ENCODE data around the gene OR51D1. TPM values are rescaled to one million over a fixed set of nuclear protein-coding genes. Genes with fewer than 3 reads are reported as not detected.
A peak's percentile ranks its signal among the peaks of the same experiment; 100 is the strongest.

The OR51D1 gene
- total RNA-seq (2021), result not detected in 2 replicates
- long read RNA-seq, result 0 reads

- Histone ChIP-seq H3K14ac (ENCODE audit: insufficient read depth, low read length) (0 out of 2 replicates have a peak within 1 kb of the TSS, but pooled peaks have one; percentile 37), H3K4me1 (ENCODE audit: insufficient read depth, low read length) (no peaks in the 10 kb centered on the region), H3K79me1 (ENCODE audit: insufficient read depth, low read depth, low read length, poor library complexity, severe bottlenecking) (no peaks in the 10 kb centered on the region), H3K56ac (ENCODE audit: insufficient read length, low read depth, low read length) (peak within 1 kb of the TSS; percentile 40), H3K18ac (ENCODE audit: insufficient read length, low read depth, low read length) (no peak within 1 kb of the TSS), H2BK20ac (ENCODE audit: low read depth, low read length, poor library complexity, severe bottlenecking) (no peak within 1 kb of the TSS), H3K23ac (ENCODE audit: insufficient read length, low read depth, low read length) (no peak within 1 kb of the TSS), H2BK120ac (ENCODE audit: low read depth, low read length, poor library complexity, severe bottlenecking) (no peak within 1 kb of the TSS), H2AFZ (ENCODE audit: low read length) (no peak within 1 kb of the TSS), H3K4ac (ENCODE audit: low read depth, low read length) (no peak within 1 kb of the TSS), H4K8ac (replicated peaks; ENCODE audit: insufficient read length, low read depth, low read length) (no peak within 1 kb of the TSS), H2BK15ac (ENCODE audit: low read depth, low read length) (no peak within 1 kb of the TSS), H2BK5ac (ENCODE audit: insufficient read length, low read length) (no peak within 1 kb of the TSS), H3K23me2 (ENCODE audit: insufficient read length, low read depth, low read length, poor library complexity, severe bottlenecking) (no peaks in the 10 kb centered on the region), H3K27me3 (ENCODE audit: insufficient read depth, low read length) (no peaks in the 10 kb centered on the region), H4K91ac (ENCODE audit: insufficient read length, low read depth, low read length) (no peak within 1 kb of the TSS), H2BK12ac (ENCODE audit: insufficient read length, low read depth, low read length) (no peak within 1 kb of the TSS), H4K5ac (ENCODE audit: insufficient read length, low read depth, low read length) (no peak within 1 kb of the TSS), H3K9me3 (ENCODE audit: control insufficient read depth, low read depth, low read length) (no peaks in the 10 kb centered on the region), H3K79me2 (ENCODE audit: insufficient read depth, low read length) (no peaks in the 10 kb centered on the region), H2AK5ac (ENCODE audit: insufficient read length, low read length) (no peak within 1 kb of the TSS), H4K20me1 (ENCODE audit: control insufficient read depth, insufficient read depth, insufficient read length) (no peaks in the 10 kb centered on the region), H3T11ph (ENCODE audit: low read length) (no peak within 1 kb of the TSS), H3K4me2 (ENCODE audit: insufficient read depth, insufficient read length, low read length) (peak within 1 kb of the TSS; percentile 28), H3K27ac (ENCODE audit: insufficient read length, low read depth, low read length) (no peak within 1 kb of the TSS), H3K9ac (ENCODE audit: extremely low read depth, insufficient read length, low read length) (no peak within 1 kb of the TSS)
- Mint-ChIP-seq H3K27me3 (ENCODE audit: low read depth) (no peaks in the 10 kb centered on the region), H3K9me3 (0 out of 5 replicates have a peak, but pooled peaks cover 0 to 2% of the 10 kb centered on the region in 2 experiments), H3K4me3 (no peak within 1 kb of the TSS), H3K36me3 (ENCODE audit: insufficient read depth in 1 of 3, low read depth in 3 of 3) (no peaks in the 10 kb centered on the region), H3K27ac (no peak within 1 kb of the TSS), H3K4me1 (peaks cover 3 to 9% of the 10 kb centered on the region in 2 experiments; a peak in 3 of 4 replicates)
- peak; percentile 90 for TF ChIP-seq CTCF (conservative IDR thresholded peaks at IDR 0.05)
- peak; percentile 87 for DNase-seq
- WGBS (ENCODE audit: extremely low coverage, insufficient read length, low lambda C conversion rate), result no CpG with 5 or more reads among the region's 21 CpGs
Observed at GRCh38 chr11:4636962-4637661, at the start of gene OR51D1. Gene OR51D1, plus strand, starts transcription at chr11:4637477. Its CDS starts 2,314 bp downstream, at chr11:4639791.
